ENCODE results near the gene ZNF627. TPM values are rescaled to one million over a fixed set of nuclear protein-coding genes. Genes with fewer than 3 reads are reported as not detected.

Gene ZNF627
- total RNA-seq: 33.2 TPM

GRCh38 chr19:11597202-11598102 lies at the start of gene ZNF627:
Gene ZNF627, plus strand, starts transcription at chr19:11597483. Its CDS starts 145 bp downstream, at chr19:11597628.

GRCh38 chr19:11558881-11559828 lies 38.1 kb upstream of the ZNF627 start, which contains the start of gene ELOF1:
Gene ELOF1, minus strand, starts transcription at chr19:11559230. Its CDS starts 4,883 bp downstream, at chr19:11554347.

GRCh38 chr19:11577451-11578257 lies 19.6 kb upstream of the ZNF627 start, which contains the start of gene ACP5:
Gene ACP5, minus strand, starts transcription at chr19:11577645. Its CDS starts 328 bp downstream, at chr19:11577317.

Other genes starting within 250 kb of the ZNF627 start
- 17.1 TPM for gene PLPPR2, start 242.1 kb upstream of the ZNF627 start, total RNA-seq
- 2.1 TPM for gene SWSAP1, start 222.8 kb upstream of the ZNF627 start, total RNA-seq
- gene EPOR, start 213.2 kb upstream of the ZNF627 start, total RNA-seq: 14.8 TPM
- gene RGL3, start 178.2 kb upstream of the ZNF627 start, total RNA-seq: 46.8 TPM
- gene ODAD3, start 162.4 kb upstream of the ZNF627 start, total RNA-seq: 0.64 TPM
- gene PRKCSH, start 161.8 kb upstream of the ZNF627 start, total RNA-seq: 165 TPM
- gene ELAVL3, start 116.4 kb upstream of the ZNF627 start, total RNA-seq: 0.18 TPM
- gene ZNF653, start 91.6 kb upstream of the ZNF627 start, total RNA-seq: 10.5 TPM
- gene ECSIT, start 68.3 kb upstream of the ZNF627 start, total RNA-seq: 49.9 TPM
- 8.5 TPM for gene CNN1, start 58.6 kb upstream of the ZNF627 start, total RNA-seq
- gene ELOF1, start 38.3 kb upstream of the ZNF627 start, total RNA-seq: 24.9 TPM
- gene ACP5, start 19.8 kb upstream of the ZNF627 start, total RNA-seq: 10.0 TPM
- 15.2 TPM for gene ZNF823, start 141.5 kb downstream of the ZNF627 start, total RNA-seq
- gene ZNF441, start 169.5 kb downstream of the ZNF627 start, total RNA-seq: 23.7 TPM
- gene ZNF491, start 201.0 kb downstream of the ZNF627 start, total RNA-seq: 3.8 TPM
- 17.0 TPM for gene ZNF440, start 216.8 kb downstream of the ZNF627 start, total RNA-seq